K562 (cell line): ENCODE data around the gene COX20.

Source experiments
- ID3 ChIP-seq, 2 experiments: fragments of 250-450 bp in 1 of 2; fragments of 450-650 bp in 1 of 2; sonication (Bioruptor Pico) in 1 of 2; IDR thresholded peaks; 2 replicates each; pipeline versions ENCODE4 v1.6.1 to v1.8.0; 2016 to 2021; ENCODE audit warnings: mild to moderate bottlenecking in 2 of 2, moderate library complexity in 2 of 2, missing compliant biosample characterization in 1 of 2, missing genetic modification characterization in 1 of 2
- JUND ChIP-seq, 2 experiments: IDR thresholded peaks; 2 replicates in 1 of 2; 3 replicates in 1 of 2; pipeline ENCODE4 v1.6.1; 2011; ENCODE audit warnings: borderline replicate concordance in 2 of 2, low read depth in 2 of 2, low read length in 2 of 2, improper control_type of control experiment in 1 of 2, missing biosample characterization in 1 of 2, missing genetic modification characterization in 1 of 2, missing genetic modification reagents in 1 of 2
- KDM1A ChIP-seq, 2 experiments: fragments of 450-650 bp; IDR thresholded peaks; 2 replicates each; pipeline ENCODE4 v1.6.1; 2016; ENCODE audit warnings: mild to moderate bottlenecking in 2 of 2
- SAP30 ChIP-seq: fragments of 200-600 bp; sonication (generic); IDR thresholded peaks from 2 replicates; pipeline ENCODE4 v1.6.1; 2012; ENCODE audit warnings: borderline replicate concordance, low read depth, mild to moderate bottlenecking, moderate library complexity, low read length, control low read depth, inconsistent platforms; ENCODE audit not compliant: insufficient read depth, poor library complexity, severe bottlenecking
- SIX5 ChIP-seq, 2 experiments: IDR thresholded peaks; 2 replicates each; pipeline ENCODE4 v1.6.1; 2011; ENCODE audit warnings: low read length in 2 of 2, borderline replicate concordance in 1 of 2, low read depth in 1 of 2, mild to moderate bottlenecking in 1 of 2, moderate library complexity in 1 of 2; ENCODE audit not compliant: insufficient read depth in 1 of 2
- SP1 ChIP-seq: sonication (generic); formaldehyde crosslinking; IDR thresholded peaks from 2 replicates; pipeline ENCODE4 v1.8.1; 2022; ENCODE audit warnings: mild to moderate bottlenecking, missing genetic modification reagents
- TEAD4 ChIP-seq, 2 experiments: sonication (generic) in 1 of 2; formaldehyde crosslinking in 1 of 2; IDR thresholded peaks; 2 replicates each; pipeline versions ENCODE4 v1.6.1 to v1.8.0; 2012 to 2022; ENCODE audit warnings: borderline replicate concordance in 1 of 2, inconsistent platforms in 1 of 2, low read length in 1 of 2, mild to moderate bottlenecking in 1 of 2, missing genetic modification reagents in 1 of 2
- TFE3 ChIP-seq: fragments of 450-650 bp; formaldehyde crosslinking; IDR thresholded peaks from 2 replicates; pipeline ENCODE4 v1.4.0; 2020; ENCODE audit warnings: mild to moderate bottlenecking, mixed read lengths
- U2AF1 ChIP-seq: fragments of 200-400 bp; formaldehyde crosslinking; optimal IDR thresholded peaks from 2 replicates; pipeline ENCODE3; 2017; ENCODE audit warnings: mild to moderate bottlenecking, low read depth, low read length, moderate library complexity
- ZBTB26 ChIP-seq: fragments of 450-650 bp; formaldehyde crosslinking; IDR thresholded peaks from 2 replicates; pipeline ENCODE4 v1.4.0; 2022; ENCODE audit warnings: missing genetic modification characterization
- ZNF143 ChIP-seq: sonication (generic); formaldehyde crosslinking; IDR thresholded peaks from 2 replicates; pipeline ENCODE4 v1.9.0; 2022; ENCODE audit warnings: mild to moderate bottlenecking, missing genetic modification reagents
- TF ChIP-seq, protein P1 (sequence below): fragments of 450-650 bp; IDR thresholded peaks from 2 replicates; pipeline ENCODE4 v1.6.1; 2017; ENCODE audit warnings: mild to moderate bottlenecking, moderate library complexity

DNA sequence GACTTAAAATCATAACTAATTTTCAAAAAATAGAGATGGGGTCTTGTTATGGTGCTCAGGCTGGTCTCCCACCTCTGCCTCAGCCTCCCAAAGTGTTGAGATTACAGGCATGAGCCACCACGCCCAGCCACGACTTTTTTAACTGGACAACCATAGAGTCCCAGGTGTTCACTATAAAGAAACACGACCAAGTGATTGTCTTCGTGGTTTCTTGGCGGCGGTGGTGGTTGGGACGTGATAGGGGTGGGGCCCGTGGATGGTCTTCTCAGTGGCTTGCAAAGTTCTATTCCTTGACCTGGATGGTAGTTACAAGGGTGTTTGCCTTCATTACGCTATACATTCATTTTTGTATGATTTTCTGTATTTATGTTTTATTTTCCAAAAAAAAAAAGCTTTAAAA, 34.6 kb upstream of the COX20 start:
- TF ChIP-seq ZBTB26 (CRISPR knock-in tag), result no peak
- no peak for TF ChIP-seq KDM1A (IDR thresholded peaks at IDR 0.05)
- no peak for TF ChIP-seq SIX5 (IDR thresholded peaks at IDR 0.05; ENCODE audit: borderline replicate concordance in 1 of 2, insufficient read depth in 1 of 2, low read depth in 1 of 2, low read length in 2 of 2)
- no peak for TF ChIP-seq SAP30
- TF ChIP-seq U2AF1, result no peak
- no peak for TF ChIP-seq TEAD4 (IDR thresholded peaks at IDR 0.05; ENCODE audit: low read length)
- no peak for TF ChIP-seq TEAD4 (CRISPR knock-in tag; IDR thresholded peaks at IDR 0.05; ENCODE audit: borderline replicate concordance)
- no peak for TF ChIP-seq ID3 (CRISPR knock-in tag; IDR thresholded peaks at IDR 0.05)
- TF ChIP-seq ID3 (tag; IDR thresholded peaks at IDR 0.05), result no peak
- TF ChIP-seq ZNF143, result no peak
- TF ChIP-seq JUND (IDR thresholded peaks at IDR 0.05; ENCODE audit: borderline replicate concordance, low read depth, low read length), result no peak
- no peak for TF ChIP-seq JUND (tag; IDR thresholded peaks at IDR 0.05; ENCODE audit: borderline replicate concordance, low read depth, low read length)
- no peak for TF ChIP-seq TFE3 (CRISPR knock-in tag)
- TF ChIP-seq, protein P1, sequence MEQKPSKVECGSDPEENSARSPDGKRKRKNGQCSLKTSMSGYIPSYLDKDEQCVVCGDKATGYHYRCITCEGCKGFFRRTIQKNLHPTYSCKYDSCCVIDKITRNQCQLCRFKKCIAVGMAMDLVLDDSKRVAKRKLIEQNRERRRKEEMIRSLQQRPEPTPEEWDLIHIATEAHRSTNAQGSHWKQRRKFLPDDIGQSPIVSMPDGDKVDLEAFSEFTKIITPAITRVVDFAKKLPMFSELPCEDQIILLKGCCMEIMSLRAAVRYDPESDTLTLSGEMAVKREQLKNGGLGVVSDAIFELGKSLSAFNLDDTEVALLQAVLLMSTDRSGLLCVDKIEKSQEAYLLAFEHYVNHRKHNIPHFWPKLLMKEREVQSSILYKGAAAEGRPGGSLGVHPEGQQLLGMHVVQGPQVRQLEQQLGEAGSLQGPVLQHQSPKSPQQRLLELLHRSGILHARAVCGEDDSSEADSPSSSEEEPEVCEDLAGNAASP, result no peak
- TF ChIP-seq SP1 (CRISPR knock-in tag), result no peak
